B cell (primary cell): ENCODE measurements around the gene TMOD1. TPM values are rescaled to one million over a fixed set of nuclear protein-coding genes. Genes with fewer than 3 reads are reported as not detected.

Experiments
- ATAC-seq: fragments of 200-7000 bp; cut with Tn5 transposase; one replicate; pipeline ENCODE4 v1.10.0; 2021; ENCODE audit warnings: low read depth, mild to moderate bottlenecking, moderate number of reproducible peaks, moderate library complexity
- CTCF ChIA-PET: fragments of 350-600 bp; sonication (Branson Sonifier 250); formaldehyde crosslinking; loops from one replicate; lab custom pipeline; 2021; ENCODE audit warnings: antibody characterized with exemption, inconsistent platforms; lab: Charles Lee
- POLR2A ChIA-PET: fragments of 350-600 bp; sonication (Branson Sonifier 250); formaldehyde crosslinking; loops from one replicate; lab custom pipeline; 2021; ENCODE audit warnings: antibody characterized with exemption; lab: Charles Lee
- DNase-seq: peaks from one replicate; pipeline ENCODE4 v3.0.0; 2013
- H2AFZ ChIP-seq: 2 replicates; pipeline ENCODE4 v1.6.1; 2012; ENCODE audit warnings: mild to moderate bottlenecking, low read depth, low read length; ENCODE audit not compliant: insufficient read depth, poor library complexity, severe bottlenecking
- H3K27ac ChIP-seq, 2 donors: 1 replicate in 1 of 2; 2 replicates in 1 of 2; pipeline ENCODE4 v1.5.1; 2012 to 2013; ENCODE audit warnings: low read length in 2 of 2, mild to moderate bottlenecking in 2 of 2, moderate library complexity in 1 of 2
- H3K27me3 ChIP-seq, 4 experiments: fragments of 200-600 bp in 1 of 4; sonication (generic) in 1 of 4; replicated peaks in 1 of 4; 1 replicate in 2 of 4; 2 replicates in 2 of 4; pipeline versions ENCODE4 v1.6.1 to v1.7.0; 2013 to 2016; ENCODE audit warnings: low read length in 3 of 4, mild to moderate bottlenecking in 2 of 4, mixed read lengths in 1 of 4, moderate library complexity in 1 of 4; ENCODE audit not compliant: insufficient read depth in 4 of 4, control insufficient read depth in 3 of 4; ENCODE audit errors: control extremely low read depth in 1 of 4
- H3K36me3 ChIP-seq, 2 experiments: replicated peaks in 1 of 2; 1 replicate in 1 of 2; 2 replicates in 1 of 2; pipeline versions ENCODE4 v1.6.1 to v1.7.1; 2013; ENCODE audit warnings: low read length in 1 of 2; ENCODE audit not compliant: insufficient read depth in 2 of 2, control insufficient read depth in 1 of 2; ENCODE audit errors: control extremely low read depth in 1 of 2, extremely low read depth in 1 of 2
- H3K4me1 ChIP-seq, 2 donors: fragments of 200-600 bp in 1 of 2; sonication (generic) in 1 of 2; 1 replicate in 1 of 2; 2 replicates in 1 of 2; pipeline versions ENCODE4 v1.5.1 to v1.6.1; 2013 to 2017; ENCODE audit warnings: low read length in 2 of 2; ENCODE audit not compliant: control insufficient read depth in 2 of 2, insufficient read depth in 2 of 2
- H3K4me2 ChIP-seq: replicated peaks from 2 replicates; pipeline ENCODE3; 2012; ENCODE audit warnings: mild to moderate bottlenecking, low read depth, low read length; ENCODE audit not compliant: poor library complexity, severe bottlenecking
- H3K4me3 ChIP-seq, 5 experiments: fragments of 200-600 bp in 1 of 5; sonication (generic) in 1 of 5; 1 replicate in 3 of 5; 2 replicates in 2 of 5; pipeline versions ENCODE4 v1.5.1 to v1.7.0; 2011 to 2016; ENCODE audit warnings: low read length in 4 of 5, mild to moderate bottlenecking in 4 of 5, low read depth in 2 of 5, control low read depth in 1 of 5, moderate library complexity in 1 of 5; ENCODE audit not compliant: insufficient read depth in 1 of 5; ENCODE audit errors: control extremely low read depth in 1 of 5, extremely low read depth in 1 of 5
- H3K79me2 ChIP-seq: fragments of 200-600 bp; sonication (generic); one replicate; pipeline ENCODE4 v1.6.0; 2016; ENCODE audit warnings: low read length; ENCODE audit not compliant: control insufficient read depth, insufficient read depth
- H3K9ac ChIP-seq: fragments of 200-600 bp; sonication (generic); 2 replicates; pipeline ENCODE4 v1.6.1; 2017; ENCODE audit warnings: mild to moderate bottlenecking, low read length, moderate library complexity
- H3K9me3 ChIP-seq, 3 donors: one replicate each; pipeline versions ENCODE4 v1.6.1 to v1.7.1; 2013; ENCODE audit warnings: low read length in 2 of 3; ENCODE audit not compliant: control insufficient read depth in 2 of 3, insufficient read depth in 1 of 3; ENCODE audit errors: control extremely low read depth in 1 of 3
- H4K20me1 ChIP-seq: 2 replicates; pipeline ENCODE4 v1.6.0; 2012; ENCODE audit warnings: mild to moderate bottlenecking, low read length; ENCODE audit not compliant: insufficient read depth, control insufficient read depth, poor library complexity, severe bottlenecking
- H3K27ac Mint-ChIP-seq: one replicate; pipeline ENCODE4 v1.8.0; 2021; ENCODE audit warnings: mixed read lengths
- H3K27me3 Mint-ChIP-seq: one replicate; pipeline ENCODE4 v1.8.0; 2021; ENCODE audit warnings: mixed read lengths
- H3K4me1 Mint-ChIP-seq: one replicate; pipeline ENCODE4 v1.8.0; 2021; ENCODE audit warnings: mixed read lengths
- H3K4me3 Mint-ChIP-seq: one replicate; pipeline ENCODE4 v1.8.0; 2021; ENCODE audit warnings: mixed read lengths
- H3K9me3 Mint-ChIP-seq: one replicate; pipeline ENCODE4 v1.8.0; 2022; ENCODE audit warnings: mixed read lengths; ENCODE audit not compliant: insufficient read depth
- EZH2 ChIP-seq: IDR thresholded peaks from 2 replicates; pipeline ENCODE4 v1.6.1; 2012; ENCODE audit warnings: borderline replicate concordance, low read depth, mild to moderate bottlenecking, moderate library complexity, low read length; ENCODE audit not compliant: insufficient read depth, poor library complexity, severe bottlenecking
- WGBS: methylation state at CpG from one replicate; pipeline ENCODE4 v1.1.5; 2013; ENCODE audit warnings: missing lambda C conversion rate; ENCODE audit not compliant: insufficient coverage; 5-methylcytosine and 5-hydroxymethylcytosine counted together
- intact Hi-C: fragments of 100-400 bp; cut with micrococcal nuclease; formaldehyde crosslinking; loops from one replicate; pipeline ENCODE4 v1.10.0; 2022
- polyA plus RNA-seq: library from polyadenylated mRNA; depleted of rRNA; stranded (reverse); fragments of >200 nt; gene quantifications from 2 replicates; pipeline ENCODE4 v1.2.3, GENCODE V29; 2012
- total RNA-seq, 2 donors: library from RNA; stranded (reverse); fragments of 120-200 nt in 1 of 2; gene quantifications; 1 replicate in 1 of 2; 2 replicates in 1 of 2; pipeline versions ENCODE4 v1.2.3 to v1.2.4, GENCODE V29; 2013 to 2022
- TF ChIP-seq, protein P1 (sequence below): fragments of 200-600 bp; IDR thresholded peaks from one replicate; pipeline ENCODE4 v1.8.0; 2022; ENCODE audit warnings: antibody characterized with exemption, mild to moderate bottlenecking

Gene TMOD1
- total and polyA plus RNA-seq, 2 donors (not counting 1 experiment from before 2014, with no cell fraction given): 0.30 to 2.5 TPM

- no peak overlapping the region for H3K4me2 ChIP-seq
- POLR2A ChIA-PET: no interaction called here
- H3K4me3 ChIP-seq: no peak overlapping the region
- no peak overlapping the region for H3K9ac ChIP-seq
- no peaks in the 10 kb centered on the region for H3K79me2 ChIP-seq
- H3K27me3 ChIP-seq: no peaks in the 10 kb centered on the region
- H3K36me3 ChIP-seq: no peaks in the 10 kb centered on the region
- no peaks in the 10 kb centered on the region for H4K20me1 ChIP-seq
- no peak for DNase-seq
- H3K9me3 ChIP-seq: peaks cover 0 to 2% (median 0%) of the 10 kb centered on the region in 3 donors
- ATAC-seq: no peak
- no peak overlapping the region for H2AFZ ChIP-seq
- no peak overlapping the region for H3K27ac ChIP-seq
- H3K27ac Mint-ChIP-seq: no peak overlapping the region
- no peaks in the 10 kb centered on the region for H3K9me3 Mint-ChIP-seq
- no peaks in the 10 kb centered on the region for H3K4me1 ChIP-seq
- no peak overlapping the region for H3K4me3 Mint-ChIP-seq
- intact Hi-C loops: no loop called here
- TF ChIP-seq EZH2: no peak
- TF ChIP-seq, protein P1, sequence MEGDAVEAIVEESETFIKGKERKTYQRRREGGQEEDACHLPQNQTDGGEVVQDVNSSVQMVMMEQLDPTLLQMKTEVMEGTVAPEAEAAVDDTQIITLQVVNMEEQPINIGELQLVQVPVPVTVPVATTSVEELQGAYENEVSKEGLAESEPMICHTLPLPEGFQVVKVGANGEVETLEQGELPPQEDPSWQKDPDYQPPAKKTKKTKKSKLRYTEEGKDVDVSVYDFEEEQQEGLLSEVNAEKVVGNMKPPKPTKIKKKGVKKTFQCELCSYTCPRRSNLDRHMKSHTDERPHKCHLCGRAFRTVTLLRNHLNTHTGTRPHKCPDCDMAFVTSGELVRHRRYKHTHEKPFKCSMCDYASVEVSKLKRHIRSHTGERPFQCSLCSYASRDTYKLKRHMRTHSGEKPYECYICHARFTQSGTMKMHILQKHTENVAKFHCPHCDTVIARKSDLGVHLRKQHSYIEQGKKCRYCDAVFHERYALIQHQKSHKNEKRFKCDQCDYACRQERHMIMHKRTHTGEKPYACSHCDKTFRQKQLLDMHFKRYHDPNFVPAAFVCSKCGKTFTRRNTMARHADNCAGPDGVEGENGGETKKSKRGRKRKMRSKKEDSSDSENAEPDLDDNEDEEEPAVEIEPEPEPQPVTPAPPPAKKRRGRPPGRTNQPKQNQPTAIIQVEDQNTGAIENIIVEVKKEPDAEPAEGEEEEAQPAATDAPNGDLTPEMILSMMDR: no peak
- peaks cover 17% of the 10 kb centered on the region for H3K27me3 Mint-ChIP-seq
- no peaks in the 10 kb centered on the region for H3K4me1 Mint-ChIP-seq
- CTCF ChIA-PET: no interaction called here
- 70% methylated on average over 2 of the region's 9 CpGs for WGBS
These were observed 35.0 kb downstream of the TMOD1 start for GRCh38 chr9:97536480-97536879.

- CTCF ChIA-PET: no interaction called here
- no peak for ATAC-seq
These were observed 42.1 kb downstream of the TMOD1 start for GRCh38 chr9:97543561-97543960.

More at GRCh38 chr9:97543561-97543960, 42.1 kb downstream of the TMOD1 start:
- no peaks in the 10 kb centered on the region for H3K79me2 ChIP-seq
- H3K4me1 ChIP-seq: no peaks in the 10 kb centered on the region
- Mint-ChIP-seq H3K9me3 (no peaks in the 10 kb centered on the region), H3K4me3 (no peak overlapping the region), H3K27ac (no peak overlapping the region), H3K4me1 (no peaks in the 10 kb centered on the region), H3K27me3 (peaks cover 10% of the 10 kb centered on the region)
- H3K4me3 ChIP-seq: no peak overlapping the region
- H3K27ac ChIP-seq: no peak overlapping the region
- POLR2A ChIA-PET: no interaction called here
- no peak for DNase-seq
- peaks cover 0 to 4% (median 0%) of the 10 kb centered on the region in 4 experiments for H3K27me3 ChIP-seq
- intact Hi-C loops: no loop called here
- WGBS: 100% methylated on average over 1 of the region's 1 CpG
- TF ChIP-seq, protein P1: no peak
- no peak for TF ChIP-seq EZH2
- H2AFZ ChIP-seq: no peak overlapping the region
- H3K9me3 ChIP-seq: no peaks in the 10 kb centered on the region
- H3K36me3 ChIP-seq: no peaks in the 10 kb centered on the region
- no peak overlapping the region for H3K9ac ChIP-seq
- no peak overlapping the region for H3K4me2 ChIP-seq
- H4K20me1 ChIP-seq: no peaks in the 10 kb centered on the region
